Measurements from ENCODE around the gene USP53.

GRCh38 chr4:119315036-119315435 lies 102.5 kb downstream of the USP53 start:
- TF ChIP-seq CTCF (IDR thresholded peaks at IDR 0.05): no peak
- no peak for TF ChIP-seq POLR2A (IDR thresholded peaks at IDR 0.05)
- no peak for TF ChIP-seq POLR2AphosphoS5 (IDR thresholded peaks at IDR 0.05)
